CD4-positive, alpha-beta T cell treated with Interleukin-2 at 100 ng/mL for 4 hours (primary cell): ENCODE results near the gene PCP2.

Source experiments
- DNase-seq: peaks from one replicate; pipeline ENCODE4 v3.0.0-alpha.2; 2020; ENCODE audit warnings: low spot score

PCP2 gene

GRCh38 chr19:7638802-7639465, 5.4 kb upstream of the PCP2 start:
- DNase-seq, result no peak

GRCh38 chr19:7637374-7638256, 4.1 kb upstream of the PCP2 start:
- DNase-seq, result peak; percentile 10

- DNase-seq, result peak; percentile 94
Observed at GRCh38 chr19:7636691-7637373, 3.3 kb upstream of the PCP2 start, which contains the start of gene STXBP2. Gene STXBP2 (plus strand): TSS chr19:7637110. CDS start chr19:7637150, 40 bp downstream.

GRCh38 chr19:7636317-7636690, 2.8 kb upstream of the PCP2 start:
- no peak for DNase-seq

GRCh38 chr19:7635670-7636069, 2.2 kb upstream of the PCP2 start:
- no peak for DNase-seq

GRCh38 chr19:7632340-7633203, 947 bp downstream of the PCP2 start:
- DNase-seq, result no peak

DNA sequence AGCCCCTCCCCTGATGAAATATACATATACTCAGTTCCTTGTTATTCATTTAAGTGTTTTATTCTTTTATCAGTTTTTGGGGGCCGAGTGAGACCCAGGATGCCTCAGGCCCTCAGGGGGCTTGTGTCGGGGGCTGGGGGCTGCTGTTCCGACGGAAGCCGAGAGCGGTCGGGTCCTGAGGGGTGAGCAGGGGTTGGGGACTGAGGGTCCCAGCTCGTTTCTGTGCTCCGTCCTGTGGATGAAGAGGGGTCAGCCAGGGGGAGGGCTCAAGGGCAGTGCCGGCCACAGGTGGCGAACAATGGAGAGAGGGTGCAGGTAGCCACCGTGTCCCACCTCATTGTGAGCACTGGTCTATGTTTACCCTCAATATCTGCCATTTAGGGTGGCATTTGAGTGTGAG, 1.9 kb downstream of the PCP2 start:
- DNase-seq, result no peak

DNA sequence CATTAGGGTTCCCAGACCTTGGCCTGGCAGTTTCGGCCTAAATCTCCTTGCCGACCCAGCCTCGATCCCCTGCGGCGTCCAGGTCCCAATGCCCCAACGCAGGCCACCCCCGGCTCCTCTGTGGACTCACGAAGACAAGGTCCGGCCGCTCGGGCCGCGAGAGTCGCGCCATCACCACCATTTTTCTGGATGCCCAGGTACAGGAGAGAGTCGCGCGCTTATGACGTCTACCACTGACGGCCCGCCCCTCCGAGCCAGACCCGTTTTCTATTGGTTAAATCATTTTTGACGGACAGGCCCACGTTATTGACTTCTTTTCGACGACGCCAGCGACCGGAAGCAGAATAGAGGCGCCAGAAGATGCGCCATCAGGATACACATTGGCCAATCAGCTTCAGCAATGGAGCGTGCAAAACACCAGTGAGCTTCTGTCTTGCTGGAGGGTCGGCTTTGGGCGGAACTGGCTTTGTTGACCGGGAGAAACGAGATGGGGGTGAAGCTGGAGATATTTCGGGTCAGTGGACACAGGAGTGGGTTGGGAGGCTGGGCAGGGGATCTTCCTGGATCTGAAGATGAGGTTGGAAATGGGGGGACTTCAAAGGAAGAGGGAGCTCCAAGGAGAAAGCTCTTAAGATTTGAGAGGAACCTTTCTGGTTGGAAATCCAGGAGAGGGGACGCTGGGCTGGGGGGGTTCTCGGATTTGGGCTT, 4.0 kb downstream of the PCP2 start, which contains the start of the genes PET100 and XAB2:
PET100 (plus strand) TSS at position 447 of the 708 bp plus-strand sequence; CDS start at position 488, 41 bp downstream.
XAB2 (minus strand) TSS at position 199 of the 708 bp plus-strand sequence; CDS start at position 181, 18 bp downstream.
- DNase-seq, result peak; percentile 98

- no peak for DNase-seq
Observed at GRCh38 chr19:7628589-7629311, 4.8 kb downstream of the PCP2 start.

DNA sequence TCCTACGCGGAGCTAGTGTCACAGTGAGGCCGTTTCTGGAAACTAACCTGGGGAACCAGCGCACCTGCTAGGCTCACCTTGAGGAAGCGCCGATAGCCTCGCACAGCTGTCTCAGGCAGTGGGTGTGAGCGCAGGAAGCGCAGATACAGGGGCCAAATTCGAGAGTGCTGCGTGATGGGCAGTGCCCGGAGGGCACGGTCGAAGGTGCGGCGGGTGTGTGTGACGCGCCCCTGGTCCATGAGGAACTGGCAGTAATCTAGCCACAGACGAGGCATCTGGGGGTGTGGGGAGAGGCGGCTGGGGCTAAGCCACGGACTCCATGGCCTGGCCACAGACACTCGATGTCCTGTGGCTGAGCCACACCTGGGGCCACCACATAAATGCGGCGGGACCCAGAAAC, 6.4 kb downstream of the PCP2 start:
- DNase-seq, result no peak

DNA sequence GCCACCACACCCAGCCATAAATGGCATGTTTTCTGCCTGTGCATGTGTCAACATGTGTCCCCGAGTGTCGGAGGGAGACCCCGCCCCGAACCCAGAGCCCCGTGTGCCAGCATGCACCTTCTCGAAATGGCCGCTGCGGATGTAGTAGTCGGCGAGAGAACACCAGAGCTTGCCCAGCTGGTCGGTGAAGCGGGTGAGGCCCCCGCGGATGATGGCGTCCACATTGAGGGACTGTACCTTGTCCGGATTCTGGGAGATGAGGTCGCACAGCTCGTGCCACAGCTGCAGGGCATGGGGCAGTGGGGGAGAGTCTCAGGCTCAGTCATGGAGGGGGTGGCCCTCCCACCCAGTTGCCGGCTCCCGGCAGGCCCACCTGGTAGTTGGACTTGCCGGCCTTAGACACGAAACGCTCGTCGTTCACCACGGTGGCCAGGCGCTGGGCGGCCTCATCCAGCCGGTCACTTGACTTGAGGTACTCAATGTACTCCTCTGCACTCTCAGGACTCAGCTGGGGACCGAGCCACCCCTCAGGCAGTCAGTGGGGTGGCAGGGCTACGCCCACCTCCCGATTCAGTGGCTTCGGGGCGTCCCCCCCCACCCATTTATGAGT, 7.7 kb downstream of the PCP2 start:
- DNase-seq, result no peak

DNA sequence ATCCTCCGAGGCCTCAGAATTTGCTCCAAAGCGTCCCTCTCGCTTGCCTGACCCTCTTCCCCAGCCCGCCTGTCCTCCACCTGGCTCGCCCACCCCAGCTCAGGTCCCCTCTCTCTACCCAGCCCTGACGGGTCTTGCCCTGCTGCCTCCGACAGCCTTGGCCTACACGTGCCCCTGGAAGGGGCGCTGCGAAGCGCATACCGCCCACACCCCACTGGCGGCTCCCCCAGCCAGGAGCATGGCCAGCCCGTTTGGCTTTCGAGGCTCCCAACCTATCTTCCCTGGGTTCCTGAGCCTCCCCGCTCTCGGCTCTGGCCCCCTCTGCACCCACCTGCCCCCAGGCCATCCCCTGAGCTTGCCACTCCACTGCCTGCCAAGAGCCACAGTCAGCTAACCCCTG, 8.7 kb downstream of the PCP2 start:
- no peak for DNase-seq

DNA sequence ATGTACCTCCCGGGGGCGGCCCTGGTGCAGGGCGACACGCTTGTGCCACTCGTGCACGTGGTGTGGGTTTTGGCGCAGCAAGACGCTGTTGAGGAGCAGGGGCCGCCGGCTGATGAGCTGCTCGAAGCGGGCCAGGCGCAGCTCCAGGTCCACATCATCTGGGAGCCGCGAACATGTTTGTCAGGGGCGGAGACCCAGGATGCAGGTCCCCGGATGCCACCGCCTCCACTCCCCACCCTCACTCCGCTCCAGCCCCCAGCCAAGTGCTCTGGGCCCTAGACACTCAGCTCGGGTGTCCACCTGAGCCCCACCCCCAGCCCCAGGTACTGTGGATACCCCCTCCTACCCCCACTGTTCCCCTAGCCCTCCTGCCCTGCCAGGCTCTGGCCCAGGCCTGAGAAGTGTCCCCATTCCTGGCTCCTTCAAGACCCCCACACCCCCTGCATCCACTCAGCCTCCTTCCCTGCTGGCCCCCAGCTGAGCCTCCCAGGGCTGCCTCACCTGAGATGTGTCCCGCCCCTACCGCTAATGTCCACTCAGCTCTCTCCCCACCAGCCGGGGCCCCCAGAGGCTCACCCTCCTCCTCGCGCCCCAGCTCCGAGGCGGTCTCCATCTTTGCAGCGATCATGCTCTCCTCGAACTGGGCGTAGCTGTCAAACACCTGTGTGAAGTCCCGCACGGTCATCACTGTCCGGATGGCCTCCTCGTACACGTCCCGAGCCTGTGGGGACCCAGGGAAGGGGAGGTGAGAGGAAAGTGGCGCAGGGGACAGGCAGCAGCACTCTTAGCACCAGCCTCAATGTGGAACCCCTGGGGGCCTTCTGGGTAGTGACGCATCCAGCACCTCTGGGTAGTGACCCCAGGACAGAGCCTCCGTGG, 9.6 kb downstream of the PCP2 start:
- no peak for DNase-seq

DNA sequence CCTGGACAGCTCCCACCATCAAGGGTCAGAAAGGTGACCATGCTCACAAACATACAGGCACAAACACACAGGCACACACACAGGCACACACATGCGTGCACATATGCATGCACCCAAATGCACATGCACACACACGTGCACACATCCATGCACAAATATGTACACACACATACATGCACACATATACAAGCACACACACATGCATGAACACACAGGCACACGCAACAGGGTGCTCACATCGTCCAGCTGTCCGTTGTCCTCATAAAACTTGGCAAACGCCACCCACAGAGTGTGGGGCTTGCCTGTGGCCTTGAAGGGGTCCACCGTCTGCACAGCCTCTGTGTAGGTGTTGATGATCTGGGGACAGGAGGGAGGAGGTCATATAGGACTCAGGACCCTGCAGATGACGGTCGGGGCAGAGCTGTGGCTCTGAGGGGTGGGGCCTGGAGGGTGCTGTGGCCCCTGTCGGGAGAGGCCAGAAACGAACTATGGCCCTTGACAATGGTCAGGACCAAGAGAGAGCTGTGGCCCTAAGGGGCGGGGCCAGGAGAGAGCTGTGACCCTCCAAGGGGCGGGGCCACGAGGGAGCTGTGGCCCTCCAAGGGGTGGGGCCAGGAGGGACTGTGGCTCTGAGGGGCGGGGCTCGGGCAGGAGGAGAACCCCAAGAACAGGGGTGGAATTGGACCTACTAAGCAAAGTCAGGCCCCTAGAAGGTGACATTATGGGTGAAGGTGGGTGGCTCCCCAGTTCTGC, 10.4 kb downstream of the PCP2 start:
- no peak for DNase-seq

- DNase-seq, result no peak
Observed at GRCh38 chr19:7620442-7621412, 12.8 kb downstream of the PCP2 start.

GRCh38 chr19:7619671-7620441, 13.7 kb downstream of the PCP2 start:
- DNase-seq, result no peak
